ENCODE results near the gene ALG3. TPM values are rescaled to one million over a fixed set of nuclear protein-coding genes. Genes with fewer than 3 reads are reported as not detected.

The ALG3 gene
- total RNA-seq, 4 donors from 2014 or later = 49.2 to 87.3 (median 66.8) TPM

- H3K36me3 ChIP-seq = peaks cover 0 to 3% of the 10 kb centered on the region in 2 donors
- no peaks in the 10 kb centered on the region for H3K9me3 ChIP-seq
- no peak for DNase-seq
- intact Hi-C loops (cut with DNase I) = no loop called here
- H3K4me3 ChIP-seq (replicated peaks in 1 of 3) = no peak overlapping the region
- no peak overlapping the region for H3K27ac ChIP-seq
- peaks cover 17 to 30% of the 10 kb centered on the region in 2 donors for H3K4me1 ChIP-seq
- H3K27me3 ChIP-seq = peaks cover 4% of the 10 kb centered on the region
- 92 to 94% methylated on average over 3 of the region's 3 CpGs for WGBS, 2 donors
- no peak for TF ChIP-seq CTCF (IDR thresholded peaks at IDR 0.05)
- TF ChIP-seq POLR2A (IDR thresholded peaks at IDR 0.05) = no peak
Measured at GRCh38 chr3:184255291-184256039, 6.7 kb upstream of the ALG3 start.

GRCh38 chr3:184250167-184250828 lies 1.5 kb upstream of the ALG3 start:
- intact Hi-C loops (cut with DNase I) = no loop called here
- WGBS, 2 donors = 15 to 16% methylated on average over 18 to 20 of the region's 20 CpGs
- TF ChIP-seq POLR2A (IDR thresholded peaks at IDR 0.05) (no peak), CTCF (IDR thresholded peaks at IDR 0.05) (peak; percentile 71 to 94 (median 79))
- Histone ChIP-seq H3K9me3 (no peaks in the 10 kb centered on the region), H3K27ac (peak overlapping the region in 1 of 3 donors; percentile 82), H3K27me3 (no peaks in the 10 kb centered on the region), H3K4me1 (peaks cover 18 to 30% of the 10 kb centered on the region in 2 donors), H3K36me3 (peaks cover 1 to 4% of the 10 kb centered on the region in 2 donors), H3K4me3 (replicated peaks in 1 of 3) (peak overlapping the region; percentile 58 to 91 (median 89))
- peak; percentile 88 to 89 for DNase-seq

- Histone ChIP-seq H3K9me3 (no peaks in the 10 kb centered on the region), H3K27ac (peak within 1 kb of the TSS; percentile 51 to 82 (median 68)), H3K4me3 (replicated peaks in 1 of 3) (peak within 1 kb of the TSS; percentile 64 to 91 (median 89)), H3K36me3 (peaks cover 9 to 11% of the 10 kb centered on the region in 2 donors), H3K27me3 (no peaks in the 10 kb centered on the region), H3K4me1 (peaks cover 18 to 30% of the 10 kb centered on the region in 2 donors)
- WGBS, 2 donors = 0 to 1% methylated on average over 10 to 40 of the region's 54 CpGs
- DNase-seq = peak; percentile 96 to 98
- intact Hi-C loops (cut with DNase I) = loop anchor here (10.0 kb wide), 1 partner anchor 355 kb away; no protein-coding TSS in a partner anchor
- TF ChIP-seq CTCF (IDR thresholded peaks at IDR 0.05) (peak in 3 of 6 experiments; percentile 8 to 28 (median 17)), POLR2A (IDR thresholded peaks at IDR 0.05) (peak in 1 of 2 donors; percentile 63)
Measured at GRCh38 chr3:184249412-184250166, 827 bp upstream of the ALG3 start, which contains the start of gene EEF1AKMT4. Gene EEF1AKMT4 (plus strand): TSS chr3:184249672. CDS start chr3:184249695, 23 bp downstream.

GRCh38 chr3:184242297-184242685 lies 6.5 kb downstream of the ALG3 start:
- WGBS, 2 donors = 87 to 94% methylated on average over 5 of the region's 5 CpGs
- intact Hi-C loops (cut with DNase I) = loop anchor here (5.0 to 10.0 kb wide), 3 partner anchors 55 to 347 kb away; partner anchors contain the start of gene ABCF3
- no peaks in the 10 kb centered on the region for H3K27me3 ChIP-seq
- no peak overlapping the region for H3K27ac ChIP-seq
- peaks cover 31 to 35% of the 10 kb centered on the region in 2 donors for H3K36me3 ChIP-seq
- H3K9me3 ChIP-seq = no peaks in the 10 kb centered on the region
- TF ChIP-seq CTCF (IDR thresholded peaks at IDR 0.05) = no peak
- no peak for TF ChIP-seq POLR2A (IDR thresholded peaks at IDR 0.05)
- DNase-seq = no peak
- no peak overlapping the region for H3K4me3 ChIP-seq (replicated peaks in 1 of 3)
- H3K4me1 ChIP-seq = peaks cover 9 to 12% of the 10 kb centered on the region in 2 donors

Measured in thyroid gland (tissue), 4 donors.